Fibroblast of skin of scalp (primary cell): Measurements from ENCODE around the gene PTPRS.
"Not testable (repeated sequence)": the region's sequence is repeated elsewhere in the genome, so short reads cannot be mapped to it uniquely, and the experiment has no call there.

Experiments
- DNase-seq: peaks from one replicate; pipeline ENCODE4 v3.0.0-alpha.2; 2013

The PTPRS gene

GRCh38 chr19:5331790-5332189, 8.8 kb downstream of the PTPRS start:
- no peak for DNase-seq

- DNase-seq: no peak
Measured at GRCh38 chr19:5330307-5330720, 10.3 kb downstream of the PTPRS start.

GRCh38 chr19:5329141-5329540, 11.5 kb downstream of the PTPRS start:
- DNase-seq: no peak

GRCh38 chr19:5328407-5328806, 12.2 kb downstream of the PTPRS start:
- not testable (repeated sequence) for DNase-seq

GRCh38 chr19:5326986-5327623, 13.5 kb downstream of the PTPRS start:
- DNase-seq: no peak

GRCh38 chr19:5326545-5326944, 14.1 kb downstream of the PTPRS start:
- no peak for DNase-seq

GRCh38 chr19:5324947-5325346, 15.7 kb downstream of the PTPRS start:
- DNase-seq: no peak

GRCh38 chr19:5323475-5323811, 17.2 kb downstream of the PTPRS start:
- DNase-seq: no peak

- no peak for DNase-seq
Measured at GRCh38 chr19:5321851-5322681, 18.5 kb downstream of the PTPRS start.

GRCh38 chr19:5321066-5321642, 19.5 kb downstream of the PTPRS start:
- DNase-seq: no peak

GRCh38 chr19:5319516-5319915, 21.1 kb downstream of the PTPRS start:
- DNase-seq: no peak

- no peak for DNase-seq
Measured at GRCh38 chr19:5318306-5318705, 22.3 kb downstream of the PTPRS start.

- no peak for DNase-seq
Measured at GRCh38 chr19:5317321-5317720, 23.3 kb downstream of the PTPRS start.

GRCh38 chr19:5316138-5316537, 24.5 kb downstream of the PTPRS start:
- DNase-seq: no peak

- DNase-seq: no peak
Measured at GRCh38 chr19:5314907-5315298, 25.7 kb downstream of the PTPRS start.

- DNase-seq: no peak
Measured at GRCh38 chr19:5314012-5314906, 26.4 kb downstream of the PTPRS start.

- no peak for DNase-seq
Measured at GRCh38 chr19:5313307-5313706, 27.3 kb downstream of the PTPRS start.

- DNase-seq: no peak
Measured at GRCh38 chr19:5312058-5312457, 28.6 kb downstream of the PTPRS start.

- no peak for DNase-seq
Measured at GRCh38 chr19:5309438-5310204, 31.0 kb downstream of the PTPRS start.

GRCh38 chr19:5308451-5309437, 31.9 kb downstream of the PTPRS start:
- peak; percentile 90 for DNase-seq

- DNase-seq: no peak
Measured at GRCh38 chr19:5307655-5308054, 33.0 kb downstream of the PTPRS start.
